HG02973 (cell line): ENCODE data around the gene ECE2.
"Not testable (repeated sequence)": the region's sequence is repeated elsewhere in the genome, so short reads cannot be mapped to it uniquely, and the experiment has no call there.

ENCODE experiments used
- ATAC-seq: cut with Tn5 transposase; IDR thresholded peaks from one replicate; pipeline ENCODE4 v1.9.1; 2021; ENCODE audit warnings: moderate library complexity; ENCODE audit not compliant: unreplicated experiment

The ECE2 gene

DNA sequence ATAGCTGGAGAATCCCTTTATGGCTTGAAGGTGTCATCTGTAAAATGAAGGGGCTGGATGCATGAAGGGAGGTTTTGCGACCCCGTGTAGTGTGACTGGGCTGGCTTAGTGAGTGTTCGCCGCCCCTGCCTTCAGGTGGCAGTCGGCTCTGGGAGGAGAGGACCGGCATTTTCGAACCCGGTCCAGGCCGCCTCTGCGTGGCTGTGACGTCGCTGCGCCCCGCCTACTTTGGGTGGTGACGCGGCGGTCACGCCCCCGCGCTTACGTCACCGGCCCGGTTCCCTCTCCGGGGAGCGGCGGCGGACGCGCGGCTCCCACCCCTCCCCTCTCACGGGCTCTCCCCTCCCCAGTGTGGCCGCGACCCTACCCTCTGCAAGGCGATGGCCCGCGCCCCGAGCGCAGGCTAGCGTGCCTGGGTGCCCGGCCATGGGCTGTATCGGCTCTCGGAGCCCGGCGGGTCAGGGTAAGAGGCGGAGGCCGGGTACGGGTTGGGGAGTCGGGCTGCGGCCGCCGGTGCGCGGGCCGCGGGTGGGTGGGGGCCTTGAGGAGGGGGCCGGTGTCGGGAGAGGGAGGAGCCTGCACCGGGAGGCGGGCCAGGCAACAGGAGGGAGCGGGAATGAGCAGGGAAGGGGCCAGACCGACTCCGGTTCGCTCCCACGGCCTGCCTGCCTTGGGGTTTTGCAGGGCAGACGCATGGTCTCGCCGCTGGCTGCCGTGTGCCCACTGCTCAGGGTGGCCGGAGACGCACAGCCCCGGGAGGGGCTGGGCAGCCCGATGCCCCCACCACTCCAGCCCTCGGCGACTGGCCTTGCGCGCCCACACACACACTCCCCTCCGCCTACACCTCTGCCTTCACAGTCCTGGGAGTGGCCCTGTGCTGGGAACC is 60.1 kb downstream of the ECE2 start:
- no peak for ATAC-seq

DNA sequence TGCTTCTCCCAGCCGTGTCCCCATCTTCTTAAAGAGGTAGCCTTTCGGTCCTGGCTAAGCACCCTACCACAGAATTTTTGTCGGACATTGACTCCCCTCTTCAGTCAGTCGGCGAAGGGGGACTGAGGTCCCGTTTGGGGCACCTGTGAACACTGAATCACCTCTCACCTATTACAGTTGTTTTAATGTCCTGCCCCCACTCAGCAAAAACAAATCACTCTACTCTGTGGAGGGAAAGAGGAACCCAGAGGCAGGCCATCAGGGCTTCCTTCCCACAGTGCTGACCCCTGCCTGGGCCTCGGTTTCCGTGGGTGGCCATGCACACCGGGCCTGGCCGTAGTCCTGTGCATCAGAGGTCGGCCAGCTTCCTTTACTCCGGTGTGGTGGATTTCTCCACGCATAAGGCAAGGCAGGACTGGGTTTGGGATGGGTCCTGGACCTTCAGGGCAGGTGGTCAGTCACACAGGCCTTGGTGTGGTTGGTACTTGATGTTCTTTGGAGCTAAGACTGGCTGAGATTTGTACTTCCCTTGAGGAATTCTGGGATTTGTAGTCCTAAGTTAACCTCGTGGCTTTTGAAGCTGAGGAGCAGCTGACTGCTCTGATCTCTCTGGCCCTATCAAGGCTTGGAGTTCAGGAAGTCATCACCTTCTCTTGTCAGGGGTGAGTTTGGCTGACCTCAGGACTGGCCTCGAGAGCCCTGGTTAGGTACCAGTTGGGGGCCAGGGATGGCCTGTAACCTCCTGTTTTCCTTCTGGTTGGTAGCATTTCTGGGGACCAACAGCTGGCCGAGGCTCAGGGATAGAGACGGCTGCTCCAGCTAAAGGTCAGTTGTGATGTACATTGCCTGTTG is 61.0 kb downstream of the ECE2 start:
- ATAC-seq: no peak

DNA sequence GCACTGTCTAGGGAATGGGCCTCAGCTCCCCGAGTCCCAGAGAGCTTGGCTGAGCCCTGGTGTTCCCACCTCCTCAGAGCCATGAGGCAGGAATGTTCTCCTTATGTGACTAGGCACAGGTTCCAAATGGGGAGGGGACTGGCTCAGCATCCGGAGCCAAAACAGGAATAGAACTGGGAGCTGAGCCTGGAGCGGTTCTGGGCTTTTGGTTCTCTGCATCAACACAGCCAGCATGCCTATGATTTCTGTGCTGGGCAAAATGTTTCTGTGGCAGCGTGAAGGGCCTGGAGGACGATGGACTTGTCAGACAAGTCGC is 61.5 kb downstream of the ECE2 start, which contains the start of gene FAM131A:
TSS of gene FAM131A (plus strand) at position 202 of the 316 bp plus-strand sequence. CDS start at position 233, 31 bp downstream.
- ATAC-seq: no peak

DNA sequence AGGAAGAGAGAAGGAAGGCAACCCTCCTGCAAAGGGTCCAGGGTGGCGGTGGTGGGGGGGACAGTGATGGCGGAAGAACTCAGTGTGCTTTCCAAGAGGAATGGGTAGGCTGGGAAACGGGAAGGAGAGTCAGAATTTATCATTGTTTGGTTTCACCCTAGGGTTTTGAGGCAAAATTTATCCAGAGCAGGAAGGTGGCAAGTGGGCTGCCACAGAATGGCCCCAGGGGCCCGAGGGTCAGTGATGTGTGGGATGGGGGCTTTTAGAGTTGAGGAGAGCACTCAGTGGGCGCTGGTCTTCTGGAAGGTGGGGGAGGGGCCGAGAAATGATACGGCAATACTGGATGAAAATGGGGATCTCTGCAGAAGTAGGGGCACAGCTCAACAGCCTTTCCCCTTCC is 62.2 kb downstream of the ECE2 start:
- ATAC-seq: no peak

DNA sequence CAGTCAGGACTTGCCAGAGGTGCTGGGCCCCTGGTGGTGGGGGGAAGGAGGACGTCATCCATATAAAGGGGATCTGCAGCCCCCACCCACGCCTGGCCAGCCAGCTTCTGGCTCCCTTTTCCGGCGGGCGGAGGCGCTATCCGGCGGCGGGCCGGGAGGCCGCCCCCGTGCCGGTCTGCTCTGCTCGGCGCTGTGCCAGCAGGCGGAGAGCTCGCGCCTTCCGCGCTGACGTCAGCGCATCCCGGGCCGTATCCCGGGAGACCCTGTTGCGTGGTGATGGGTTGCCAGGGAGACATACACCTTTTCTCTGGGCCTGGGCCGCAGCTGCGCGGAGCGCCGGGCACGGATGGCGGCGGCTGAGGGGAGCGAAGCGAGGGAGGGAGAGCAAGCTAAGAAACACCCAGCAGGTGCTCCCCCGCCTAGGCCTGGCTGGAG is 62.7 kb downstream of the ECE2 start:
- no peak for ATAC-seq

DNA sequence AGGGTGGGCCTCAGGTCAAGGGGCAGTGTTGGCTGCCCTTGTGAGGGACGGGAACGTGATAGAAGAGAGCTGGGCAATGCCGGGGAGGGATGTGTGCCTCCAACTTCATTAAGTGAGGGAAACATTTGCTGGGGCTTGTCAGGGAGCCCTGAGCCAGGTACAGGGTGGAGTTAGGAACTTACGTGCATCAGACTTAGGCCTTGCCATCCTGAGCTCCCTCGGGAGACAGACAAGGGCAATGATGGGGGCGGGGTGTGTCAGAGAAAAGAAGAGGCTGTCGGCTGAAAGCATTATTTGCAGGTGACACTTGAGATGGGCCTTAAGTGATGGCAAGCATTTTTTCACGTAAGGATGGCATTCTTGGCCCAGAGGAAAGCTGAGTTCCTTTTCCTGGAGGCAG is 63.2 kb downstream of the ECE2 start:
- ATAC-seq: no peak

DNA sequence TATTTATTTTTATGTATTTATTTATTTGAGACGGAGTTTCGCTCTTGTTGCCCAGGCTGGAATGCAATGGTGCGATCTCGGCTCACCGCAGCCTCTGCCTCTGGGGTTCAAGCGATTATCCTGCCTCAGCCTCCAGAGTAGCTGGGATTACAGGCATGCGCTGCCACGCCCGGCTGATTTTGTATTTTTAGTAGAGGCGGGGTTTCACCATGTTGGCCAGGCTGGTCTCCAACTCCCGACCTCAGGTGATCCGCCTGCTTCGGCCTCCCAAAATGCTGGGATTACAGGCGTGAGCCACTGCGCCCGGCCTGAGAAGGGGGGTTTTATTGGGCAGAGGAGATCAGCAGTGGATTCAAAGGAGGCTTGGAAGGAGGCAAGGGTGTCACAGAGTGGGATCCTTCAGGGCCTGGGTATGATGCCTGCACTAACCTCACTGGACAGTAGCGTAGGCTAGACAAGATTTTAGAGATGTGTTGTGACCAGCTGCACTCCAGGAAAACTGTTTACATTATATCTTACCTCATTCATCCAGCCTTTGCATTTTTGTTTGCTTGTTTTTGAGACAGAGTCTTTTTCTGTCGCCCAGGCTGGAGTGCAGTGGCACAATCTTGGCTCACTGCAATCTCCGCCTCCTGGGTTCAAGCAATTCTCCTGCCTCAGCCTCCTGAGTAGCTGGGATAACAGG is 63.8 kb downstream of the ECE2 start:
- ATAC-seq: not testable (repeated sequence)

DNA sequence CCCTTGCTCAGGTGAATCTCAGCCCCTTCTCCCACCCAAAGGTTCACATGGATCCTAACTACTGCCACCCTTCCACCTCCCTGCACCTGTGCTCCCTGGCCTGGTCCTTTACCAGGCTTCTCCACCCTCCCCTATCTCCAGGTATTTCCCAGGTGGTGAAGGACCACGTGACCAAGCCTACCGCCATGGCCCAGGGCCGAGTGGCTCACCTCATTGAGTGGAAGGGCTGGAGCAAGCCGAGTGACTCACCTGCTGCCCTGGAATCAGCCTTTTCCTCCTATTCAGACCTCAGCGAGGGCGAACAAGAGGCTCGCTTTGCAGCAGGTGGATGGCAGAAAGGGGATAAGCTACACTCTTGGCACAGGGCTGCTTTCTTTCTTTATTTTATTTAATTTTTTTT is 66.1 kb downstream of the ECE2 start:
- ATAC-seq: no peak
